IPS-15b (cell line): ENCODE data around the gene IL22RA2.
"Not testable (repeated sequence)": the region's sequence is repeated elsewhere in the genome, so short reads cannot be mapped to it uniquely, and the experiment has no call there.

ENCODE experiments used
- H3K27me3 ChIP-seq: one replicate; pipeline ENCODE4 v1.6.1; 2013; ENCODE audit warnings: low read length; ENCODE audit not compliant: control insufficient read depth, insufficient read depth
- H3K36me3 ChIP-seq: one replicate; pipeline ENCODE4 v1.6.1; 2013; ENCODE audit warnings: low read length; ENCODE audit not compliant: control insufficient read depth, insufficient read depth
- H3K4me1 ChIP-seq: one replicate; pipeline ENCODE4 v1.6.1; 2013; ENCODE audit warnings: mild to moderate bottlenecking, low read length; ENCODE audit not compliant: control insufficient read depth, insufficient read depth
- H3K4me3 ChIP-seq: one replicate; pipeline ENCODE4 v1.5.1; 2013; ENCODE audit warnings: low read depth, low read length
- H3K9ac ChIP-seq: one replicate; pipeline ENCODE4 v1.6.1; 2013; ENCODE audit warnings: low read depth, mild to moderate bottlenecking, low read length
- H3K9me3 ChIP-seq: one replicate; pipeline ENCODE4 v1.6.1; 2013; ENCODE audit warnings: mild to moderate bottlenecking, low read length; ENCODE audit not compliant: control insufficient read depth, insufficient read depth

Gene IL22RA2

GRCh38 chr6:137213331-137213740 is 39.9 kb upstream of the IL22RA2 start:
- Histone ChIP-seq H3K36me3 (no peaks in the 10 kb centered on the region), H3K27me3 (no peaks in the 10 kb centered on the region), H3K4me3 (no peak overlapping the region), H3K4me1 (peaks cover 4% of the 10 kb centered on the region), H3K9me3 (peaks cover 6% of the 10 kb centered on the region), H3K9ac (no peak overlapping the region)

- Histone ChIP-seq H3K9ac (no peak overlapping the region), H3K4me3 (no peak overlapping the region), H3K27me3 (no peaks in the 10 kb centered on the region), H3K36me3 (no peaks in the 10 kb centered on the region), H3K9me3 (peaks cover 8% of the 10 kb centered on the region), H3K4me1 (no peaks in the 10 kb centered on the region)
These were observed 38.5 kb upstream of the IL22RA2 start for GRCh38 chr6:137211910-137212309.

GRCh38 chr6:137210903-137211302 is 37.5 kb upstream of the IL22RA2 start:
- Histone ChIP-seq H3K9me3 (peaks cover 8% of the 10 kb centered on the region), H3K27me3 (no peaks in the 10 kb centered on the region), H3K4me3 (no peak overlapping the region), H3K4me1 (no peaks in the 10 kb centered on the region), H3K36me3 (no peaks in the 10 kb centered on the region), H3K9ac (no peak overlapping the region)

- H3K9me3 ChIP-seq = peaks cover 8% of the 10 kb centered on the region
- no peak overlapping the region for H3K4me3 ChIP-seq
- no peaks in the 10 kb centered on the region for H3K27me3 ChIP-seq
- no peak overlapping the region for H3K9ac ChIP-seq
- peaks cover 2% of the 10 kb centered on the region for H3K36me3 ChIP-seq
- no peaks in the 10 kb centered on the region for H3K4me1 ChIP-seq
These were observed 34.8 kb upstream of the IL22RA2 start for GRCh38 chr6:137208279-137208678.

- H3K9me3 ChIP-seq, H3K9ac ChIP-seq, H3K4me1 ChIP-seq, H3K27me3 ChIP-seq, H3K4me3 ChIP-seq, H3K36me3 ChIP-seq: not testable (repeated sequence)
These were observed 34.0 kb upstream of the IL22RA2 start for GRCh38 chr6:137207457-137207856.

- no peak overlapping the region for H3K4me3 ChIP-seq
- peaks cover 9% of the 10 kb centered on the region for H3K36me3 ChIP-seq
These were observed 33.1 kb upstream of the IL22RA2 start for GRCh38 chr6:137206577-137206976.

GRCh38 chr6:137203256-137203655 is 29.8 kb upstream of the IL22RA2 start:
- Histone ChIP-seq H3K9me3 (peaks cover under 1% of the 10 kb centered on the region), H3K9ac (no peak overlapping the region), H3K4me1 (no peaks in the 10 kb centered on the region), H3K27me3 (no peaks in the 10 kb centered on the region), H3K4me3 (no peak overlapping the region), H3K36me3 (peaks cover 16% of the 10 kb centered on the region)

More at GRCh38 chr6:137206577-137206976, 33.1 kb upstream of the IL22RA2 start:
- Histone ChIP-seq H3K9ac (no peak overlapping the region), H3K4me1 (no peaks in the 10 kb centered on the region), H3K27me3 (no peaks in the 10 kb centered on the region), H3K9me3 (peaks cover 8% of the 10 kb centered on the region)

GRCh38 chr6:137202078-137202477 is 28.6 kb upstream of the IL22RA2 start:
- H3K36me3 ChIP-seq = peaks cover 19% of the 10 kb centered on the region

GRCh38 chr6:137201006-137201405 is 27.6 kb upstream of the IL22RA2 start:
- no peaks in the 10 kb centered on the region for H3K27me3 ChIP-seq
- H3K4me3 ChIP-seq = no peak overlapping the region
- H3K9me3 ChIP-seq = no peaks in the 10 kb centered on the region
- H3K4me1 ChIP-seq = no peaks in the 10 kb centered on the region
- H3K9ac ChIP-seq = no peak overlapping the region
- H3K36me3 ChIP-seq = peaks cover 19% of the 10 kb centered on the region

More at GRCh38 chr6:137202078-137202477, 28.6 kb upstream of the IL22RA2 start:
- no peaks in the 10 kb centered on the region for H3K27me3 ChIP-seq
- H3K9me3 ChIP-seq = no peaks in the 10 kb centered on the region
- H3K4me1 ChIP-seq = no peaks in the 10 kb centered on the region
- no peak overlapping the region for H3K9ac ChIP-seq
- H3K4me3 ChIP-seq = no peak overlapping the region

- no peak overlapping the region for H3K4me3 ChIP-seq
- H3K9me3 ChIP-seq = no peaks in the 10 kb centered on the region
- no peaks in the 10 kb centered on the region for H3K27me3 ChIP-seq
- H3K4me1 ChIP-seq = no peaks in the 10 kb centered on the region
- no peak overlapping the region for H3K9ac ChIP-seq
- peaks cover 19% of the 10 kb centered on the region for H3K36me3 ChIP-seq
These were observed 26.8 kb upstream of the IL22RA2 start for GRCh38 chr6:137200288-137200687.

GRCh38 chr6:137197684-137198645 is 24.5 kb upstream of the IL22RA2 start:
- Histone ChIP-seq H3K4me1 (no peaks in the 10 kb centered on the region), H3K4me3 (no peak overlapping the region), H3K27me3 (no peaks in the 10 kb centered on the region), H3K9me3 (no peaks in the 10 kb centered on the region), H3K9ac (no peak overlapping the region), H3K36me3 (peaks cover 14% of the 10 kb centered on the region)
